ENCODE data around the gene RSPRY1.

DNA sequence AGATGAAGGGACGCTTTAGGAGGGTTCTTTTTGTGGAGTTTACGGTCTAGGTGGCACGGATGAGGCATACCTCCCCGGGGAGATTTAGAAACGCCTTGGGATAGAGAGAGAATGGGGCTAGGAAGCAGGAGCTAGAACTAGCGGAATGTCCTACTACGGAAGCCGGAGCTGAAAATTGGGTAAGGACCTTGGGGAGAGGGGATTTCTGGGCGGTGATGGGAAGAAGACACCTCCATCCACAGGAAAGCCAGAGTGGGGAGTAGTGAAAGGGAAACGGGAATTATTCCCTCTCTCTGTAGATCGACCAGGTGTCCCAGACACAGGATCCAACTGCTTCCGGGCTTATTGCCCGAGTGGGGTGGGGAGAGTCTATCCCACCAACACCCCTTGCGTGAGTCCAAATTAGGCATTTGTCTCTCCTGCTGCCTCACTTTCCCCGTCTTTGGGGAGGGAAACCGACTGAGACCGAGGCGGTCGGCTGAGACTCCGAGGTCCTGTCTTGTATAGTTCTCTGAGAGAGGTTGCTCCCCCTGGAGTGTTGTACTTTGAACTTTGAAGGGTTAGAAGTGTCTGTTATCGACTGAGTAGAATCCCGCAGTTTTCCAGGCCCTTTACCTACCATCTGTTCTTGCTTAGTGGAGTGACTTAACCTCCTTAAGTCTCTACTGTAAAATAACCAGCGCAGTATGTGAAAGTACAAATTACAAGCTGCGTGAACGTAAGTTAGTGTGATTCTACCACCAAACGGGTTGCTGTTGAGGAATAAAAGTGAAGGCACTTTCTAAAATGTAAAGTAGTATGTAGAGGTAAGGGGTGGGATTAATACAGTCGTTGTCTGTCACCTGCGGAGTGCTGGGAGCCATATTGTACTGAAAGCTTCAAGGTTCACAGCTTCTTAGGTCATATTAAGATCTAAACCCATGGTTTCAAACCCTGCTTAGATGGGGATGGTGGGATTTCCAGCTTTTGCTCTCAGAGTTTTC lies 1.0 kb downstream of the RSPRY1 start:
- TF ChIP-seq, protein P1, sequence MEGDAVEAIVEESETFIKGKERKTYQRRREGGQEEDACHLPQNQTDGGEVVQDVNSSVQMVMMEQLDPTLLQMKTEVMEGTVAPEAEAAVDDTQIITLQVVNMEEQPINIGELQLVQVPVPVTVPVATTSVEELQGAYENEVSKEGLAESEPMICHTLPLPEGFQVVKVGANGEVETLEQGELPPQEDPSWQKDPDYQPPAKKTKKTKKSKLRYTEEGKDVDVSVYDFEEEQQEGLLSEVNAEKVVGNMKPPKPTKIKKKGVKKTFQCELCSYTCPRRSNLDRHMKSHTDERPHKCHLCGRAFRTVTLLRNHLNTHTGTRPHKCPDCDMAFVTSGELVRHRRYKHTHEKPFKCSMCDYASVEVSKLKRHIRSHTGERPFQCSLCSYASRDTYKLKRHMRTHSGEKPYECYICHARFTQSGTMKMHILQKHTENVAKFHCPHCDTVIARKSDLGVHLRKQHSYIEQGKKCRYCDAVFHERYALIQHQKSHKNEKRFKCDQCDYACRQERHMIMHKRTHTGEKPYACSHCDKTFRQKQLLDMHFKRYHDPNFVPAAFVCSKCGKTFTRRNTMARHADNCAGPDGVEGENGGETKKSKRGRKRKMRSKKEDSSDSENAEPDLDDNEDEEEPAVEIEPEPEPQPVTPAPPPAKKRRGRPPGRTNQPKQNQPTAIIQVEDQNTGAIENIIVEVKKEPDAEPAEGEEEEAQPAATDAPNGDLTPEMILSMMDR (IDR thresholded peaks at IDR 0.05), result no peak
- no peak for TF ChIP-seq POLR2A (IDR thresholded peaks at IDR 0.05)
